T47D (cell line): ENCODE results near the gene PDE9A.

Experiments used
- DNase-seq, 2 experiments: peaks; one replicate each; pipeline versions ENCODE4 v3.0.0 to v3.0.0-alpha.2; 2011 to 2012; ENCODE audit warnings: low read depth in 1 of 2, low spot score in 1 of 2
- JUND ChIP-seq: IDR thresholded peaks from 2 replicates; pipeline ENCODE4 v1.6.1; 2012; ENCODE audit warnings: low read depth
- in situ Hi-C: cut with HindIII; loops from 2 replicates; pipeline ENCODE4 v1.10.0; 2016; ENCODE audit warnings: low sequenced_read_pairs, low pct_unique_long_range_greater_than_20kb

Gene PDE9A

DNA sequence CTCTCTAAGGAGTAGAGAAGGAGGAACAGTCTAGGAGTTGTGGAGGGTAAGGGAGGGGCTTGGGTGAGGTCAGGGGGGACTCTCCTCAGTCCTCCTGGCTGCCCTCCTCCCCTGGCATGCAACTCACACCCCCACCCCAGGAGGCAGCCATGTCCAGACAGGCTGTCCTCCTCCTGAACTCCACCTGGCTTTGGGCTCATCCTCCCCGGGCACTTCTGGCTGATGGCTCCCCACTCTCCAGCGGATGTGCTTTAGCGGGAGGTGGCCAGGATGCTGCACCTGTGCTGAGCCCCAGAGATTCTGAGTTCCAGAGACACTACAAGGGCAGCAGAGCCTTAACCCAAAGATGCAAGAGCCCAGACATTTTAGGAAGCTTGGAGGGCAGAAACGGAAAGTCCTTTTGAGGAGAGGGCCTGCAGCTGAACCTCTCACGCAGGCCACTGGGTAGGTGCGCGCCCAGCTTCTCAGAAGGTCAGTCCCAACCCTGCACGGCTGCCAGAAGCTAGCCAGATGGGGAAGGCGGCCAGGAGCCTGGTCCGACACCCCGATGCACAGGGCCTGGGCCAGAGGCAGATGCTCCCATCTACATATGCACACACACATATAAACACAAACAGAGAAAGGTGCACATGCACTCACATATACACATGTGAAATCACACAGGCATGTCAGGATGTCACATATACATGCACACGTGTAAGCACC is 83.4 kb downstream of the PDE9A start:
- TF ChIP-seq JUND: no peak
- in situ Hi-C loops: no loop called here
- DNase-seq: no peak

DNA sequence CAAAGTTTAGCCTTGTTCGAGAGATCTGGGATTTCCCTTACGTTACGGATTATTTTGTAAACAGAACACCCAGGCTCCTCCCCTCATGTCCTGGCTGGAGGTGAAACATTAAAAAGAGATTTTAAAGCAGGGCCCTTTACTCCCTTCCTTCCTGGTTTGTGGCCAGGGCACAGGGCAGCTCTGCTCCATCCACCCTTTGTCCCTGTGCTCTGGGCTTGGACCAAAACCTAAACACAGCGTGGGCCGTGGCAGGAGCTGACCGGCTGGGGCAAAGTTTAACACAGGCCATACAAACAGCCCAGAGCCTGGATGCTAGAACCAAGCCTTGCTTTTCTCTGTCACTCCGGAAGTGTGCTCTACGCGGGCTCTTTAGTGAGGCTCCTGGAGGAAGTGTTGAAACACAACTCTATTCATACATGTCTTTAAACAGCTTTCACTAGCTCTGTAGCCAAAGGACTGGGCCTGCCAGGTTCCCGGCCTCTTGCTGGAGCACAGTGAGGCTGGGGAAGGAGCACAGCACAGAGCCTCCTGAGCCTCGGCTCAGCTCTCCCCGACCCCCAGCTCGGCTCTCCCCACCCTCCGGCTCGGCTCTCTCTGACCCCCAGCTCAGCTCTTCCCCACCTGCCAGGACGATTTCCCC is 84.7 kb downstream of the PDE9A start:
- no peak for DNase-seq
- no peak for TF ChIP-seq JUND
- in situ Hi-C loops: no loop called here

DNA sequence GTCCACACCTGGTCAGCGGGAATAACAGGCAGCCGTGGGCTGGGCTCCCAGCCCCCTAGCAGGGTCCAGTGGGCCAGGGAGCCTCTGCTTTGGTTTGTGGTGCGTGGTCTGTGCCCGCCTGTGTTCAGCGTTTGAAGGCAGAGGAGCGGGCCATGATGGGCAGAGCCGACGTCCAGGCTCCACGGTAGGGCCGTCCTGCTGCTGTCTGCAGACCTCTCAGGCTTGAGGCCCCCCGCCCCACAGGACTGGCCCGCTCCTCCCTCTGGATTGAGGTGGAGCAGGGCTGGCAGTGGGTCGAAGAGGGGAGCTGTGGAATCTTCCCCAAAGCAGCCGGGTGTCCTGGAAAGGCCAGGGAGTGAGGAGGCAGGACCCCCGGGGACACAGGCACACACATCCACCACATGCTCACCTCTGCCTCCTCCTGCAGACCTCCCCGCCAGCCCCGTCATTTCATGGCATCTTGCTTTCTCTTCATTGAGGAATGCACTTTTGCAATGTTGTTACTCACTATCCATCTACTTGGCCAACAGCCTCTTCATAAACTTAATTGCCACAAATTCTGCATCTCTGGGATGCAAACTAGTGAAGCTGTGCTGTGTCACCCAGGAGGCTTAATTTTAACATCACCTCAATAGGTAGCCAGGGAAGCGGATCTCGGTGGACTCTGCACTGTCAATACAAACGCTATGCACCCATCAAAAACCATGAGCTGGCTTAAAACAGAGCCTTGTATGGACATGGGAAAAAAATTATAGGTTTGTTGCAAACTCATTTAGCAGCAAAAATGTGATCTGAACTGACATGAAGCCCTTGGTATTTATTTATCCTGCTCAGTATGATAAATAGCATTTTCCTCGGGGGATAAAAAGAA is 85.9 kb downstream of the PDE9A start:
- DNase-seq: no peak
- in situ Hi-C loops: no loop called here
- TF ChIP-seq JUND: no peak

DNA sequence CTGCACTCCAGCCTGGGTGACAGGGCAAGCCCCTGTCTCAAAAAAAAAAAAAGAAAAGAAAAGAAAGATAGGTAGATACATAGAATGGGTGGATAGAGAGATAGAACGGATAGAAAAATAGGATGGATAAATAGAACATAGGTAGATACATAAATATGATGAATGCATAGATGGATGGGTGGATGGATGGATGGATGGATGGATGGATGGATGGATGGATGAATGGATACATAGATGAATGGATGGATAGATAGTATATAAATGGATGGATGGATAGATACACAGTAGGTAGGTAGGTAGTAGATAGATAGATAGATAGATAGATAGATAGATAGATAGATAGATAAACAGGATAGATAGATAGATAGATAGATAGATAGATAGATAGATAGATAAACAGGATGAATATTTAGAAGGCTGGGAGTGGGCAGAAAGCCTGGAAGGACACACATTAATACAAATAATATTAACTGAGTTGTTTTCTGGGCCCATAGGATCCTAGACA is 87.0 kb downstream of the PDE9A start:
- no peak for DNase-seq
- in situ Hi-C loops: no loop called here
- TF ChIP-seq JUND: no peak

DNA sequence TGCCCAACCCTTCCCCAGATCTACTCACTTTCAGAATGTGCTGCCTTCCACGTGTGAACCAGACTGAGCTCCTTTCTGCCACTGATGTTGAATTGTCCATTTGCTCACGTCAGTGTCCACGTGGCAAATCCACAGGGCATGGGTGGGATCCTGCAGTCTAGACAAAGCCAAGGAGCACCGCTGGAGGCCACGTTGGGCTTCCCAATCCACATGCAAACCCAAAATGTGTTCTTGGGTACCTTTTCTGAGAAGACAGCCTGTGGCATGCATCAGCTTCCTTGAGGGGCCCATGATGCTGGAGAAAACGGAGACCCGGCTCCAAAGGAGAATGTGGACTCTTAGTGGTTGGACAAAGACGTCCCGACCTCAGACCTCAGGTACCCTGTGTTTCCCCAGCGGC is 87.6 kb downstream of the PDE9A start:
- no peak for DNase-seq
- no peak for TF ChIP-seq JUND
- in situ Hi-C loops: no loop called here

DNA sequence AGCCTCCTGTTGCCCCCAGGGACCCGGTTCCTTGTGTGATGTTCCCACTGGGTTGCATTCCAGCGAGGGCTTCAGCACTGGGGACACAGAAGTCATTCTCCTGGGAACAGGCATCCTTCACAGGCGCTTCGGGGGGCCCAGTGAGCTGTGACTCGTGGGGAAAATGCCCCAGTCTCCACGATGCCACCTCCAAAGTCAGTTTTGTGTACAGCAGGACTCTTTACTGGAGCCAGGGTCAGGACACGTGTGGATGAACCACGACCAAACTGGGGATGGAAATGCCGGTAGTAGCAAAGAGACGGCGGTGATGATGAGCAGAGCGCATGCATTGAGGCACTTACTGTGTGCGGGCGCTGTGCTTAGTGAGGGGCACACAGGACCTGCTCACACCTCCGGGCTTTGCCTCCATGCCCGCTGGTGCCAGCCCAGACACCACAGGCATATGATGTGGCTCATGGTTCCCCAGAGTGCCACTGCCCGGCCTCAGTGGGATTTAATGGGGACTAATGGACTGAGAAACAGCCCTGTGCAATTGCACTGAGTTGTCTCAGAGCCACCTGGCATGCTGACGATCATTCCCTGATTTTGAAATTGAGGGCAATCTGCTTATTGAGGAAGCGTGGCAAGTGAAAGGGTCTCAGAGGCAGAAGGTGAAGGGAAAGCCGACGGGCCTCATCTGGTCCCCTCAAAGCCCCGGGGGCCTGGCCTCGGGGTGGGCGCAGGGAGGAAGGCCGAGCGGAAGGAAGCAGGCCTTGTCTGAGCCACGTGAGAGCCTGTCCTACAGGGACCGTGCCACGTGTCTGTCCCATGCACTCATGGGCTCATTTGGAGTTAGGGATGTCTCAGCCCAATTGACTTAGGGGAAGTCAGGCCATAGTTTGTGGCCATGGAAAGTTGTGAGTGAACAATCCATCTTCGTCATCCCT is 91.4 kb downstream of the PDE9A start:
- TF ChIP-seq JUND: no peak
- DNase-seq: no peak
- in situ Hi-C loops: no loop called here

DNA sequence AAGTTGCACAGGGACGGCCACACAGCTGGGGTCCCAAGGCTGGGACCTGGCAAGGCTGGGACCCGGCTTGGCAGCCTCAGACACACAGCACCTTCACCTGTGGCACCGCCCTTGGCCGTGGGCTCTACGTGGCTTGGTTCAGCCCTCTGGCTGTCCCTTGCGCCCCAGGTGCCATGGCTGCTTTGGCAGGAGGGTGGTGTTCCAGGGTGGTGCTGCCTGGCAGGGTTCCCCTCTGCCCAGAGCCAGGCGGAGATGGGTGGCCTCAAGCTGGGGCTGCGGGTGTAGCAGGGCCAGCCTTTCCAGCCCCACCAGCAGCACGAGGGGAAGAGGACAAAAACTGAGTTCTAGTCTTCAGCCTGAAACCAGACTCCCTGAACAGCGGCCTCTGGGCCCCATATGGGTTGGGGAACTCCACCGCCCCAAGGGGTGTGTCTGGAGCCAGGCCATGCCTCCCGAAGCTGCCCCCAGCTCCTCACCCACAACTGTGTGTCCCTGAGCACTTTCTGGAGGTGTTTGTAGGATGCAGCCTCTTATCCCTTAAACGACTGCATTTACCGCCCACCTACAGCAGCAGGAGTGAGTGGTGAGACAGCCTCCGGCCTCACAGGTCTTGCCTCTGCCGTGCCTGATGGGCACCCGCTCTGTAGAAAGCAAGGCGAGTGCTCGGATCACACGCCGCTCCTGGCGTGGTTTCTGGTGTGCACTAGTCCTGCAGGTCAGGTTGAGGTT is 92.3 kb downstream of the PDE9A start:
- DNase-seq: no peak
- no peak for TF ChIP-seq JUND
- in situ Hi-C loops: no loop called here

DNA sequence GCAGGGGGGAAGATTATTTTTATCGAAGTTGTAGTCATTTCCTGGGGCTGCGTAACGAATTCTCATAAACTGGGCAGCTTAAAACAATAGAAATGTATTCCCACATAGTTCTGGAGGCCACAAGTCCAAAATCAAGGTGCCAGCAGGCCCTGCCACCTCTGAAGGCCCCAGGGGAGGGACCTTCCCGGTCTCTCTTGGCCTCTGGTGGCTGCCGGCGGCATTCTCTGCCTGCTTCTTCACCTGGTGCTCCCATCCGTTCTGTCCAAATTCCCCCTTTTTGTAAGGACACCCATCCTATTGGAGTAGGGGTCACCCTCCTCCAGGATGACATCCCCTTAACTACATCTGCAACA is 92.8 kb downstream of the PDE9A start:
- no peak for TF ChIP-seq JUND
- DNase-seq: no peak
- in situ Hi-C loops: no loop called here

DNA sequence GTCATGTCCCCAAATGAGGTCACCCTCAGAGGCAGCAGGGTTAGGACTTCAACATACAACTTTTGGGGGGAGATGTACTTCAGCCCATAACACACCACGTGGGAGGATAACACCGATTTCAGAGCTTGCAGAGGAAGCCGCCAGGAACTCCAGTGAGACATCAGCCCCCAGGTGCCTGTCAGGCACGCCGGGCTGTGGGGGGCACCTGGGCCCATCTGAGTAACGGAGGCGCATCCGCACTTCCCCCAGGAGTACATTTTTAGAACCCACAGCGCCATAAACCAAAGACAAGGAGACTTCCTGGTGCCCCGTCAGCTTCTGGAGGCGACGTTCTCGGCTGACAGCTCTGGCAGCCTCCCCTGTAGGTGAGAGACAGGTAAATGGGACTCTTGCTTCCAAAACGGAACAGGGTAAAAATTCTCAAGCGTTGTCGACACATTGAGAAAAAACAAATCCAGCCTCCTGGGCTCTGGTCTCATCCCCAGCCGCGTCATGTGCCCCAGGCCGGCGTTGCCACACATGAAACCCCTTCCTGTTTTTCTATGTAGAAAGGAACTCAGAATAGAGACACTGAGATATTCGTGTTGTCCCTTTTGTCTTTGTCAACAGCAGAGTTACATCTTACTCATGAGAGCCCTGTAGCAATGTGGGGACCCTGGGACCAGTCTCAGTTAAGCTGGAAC is 93.3 kb downstream of the PDE9A start:
- in situ Hi-C loops: no loop called here
- no peak for TF ChIP-seq JUND
- no peak for DNase-seq

DNA sequence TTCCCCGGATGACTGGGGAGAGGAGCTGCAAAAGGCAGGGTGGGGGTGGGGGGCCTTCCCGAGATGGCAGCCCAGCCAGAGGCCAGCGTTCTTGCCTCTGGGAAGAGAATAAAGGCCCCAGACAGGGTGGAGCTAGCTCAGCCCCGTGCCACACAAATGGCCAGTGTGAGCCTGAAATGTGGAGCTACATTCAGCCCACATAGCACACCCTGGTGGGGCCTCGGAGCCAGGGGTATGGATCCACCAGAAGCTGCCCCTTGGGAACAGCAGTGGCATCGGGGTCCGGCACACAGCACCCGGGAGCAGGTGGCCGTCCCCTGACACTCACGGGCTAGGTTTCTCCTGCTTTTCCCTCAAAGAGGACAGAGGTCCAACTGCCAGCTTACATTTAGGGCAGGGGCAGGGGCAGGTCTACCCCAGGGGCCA is 93.9 kb downstream of the PDE9A start:
- in situ Hi-C loops: no loop called here
- no peak for DNase-seq
- TF ChIP-seq JUND: no peak

DNA sequence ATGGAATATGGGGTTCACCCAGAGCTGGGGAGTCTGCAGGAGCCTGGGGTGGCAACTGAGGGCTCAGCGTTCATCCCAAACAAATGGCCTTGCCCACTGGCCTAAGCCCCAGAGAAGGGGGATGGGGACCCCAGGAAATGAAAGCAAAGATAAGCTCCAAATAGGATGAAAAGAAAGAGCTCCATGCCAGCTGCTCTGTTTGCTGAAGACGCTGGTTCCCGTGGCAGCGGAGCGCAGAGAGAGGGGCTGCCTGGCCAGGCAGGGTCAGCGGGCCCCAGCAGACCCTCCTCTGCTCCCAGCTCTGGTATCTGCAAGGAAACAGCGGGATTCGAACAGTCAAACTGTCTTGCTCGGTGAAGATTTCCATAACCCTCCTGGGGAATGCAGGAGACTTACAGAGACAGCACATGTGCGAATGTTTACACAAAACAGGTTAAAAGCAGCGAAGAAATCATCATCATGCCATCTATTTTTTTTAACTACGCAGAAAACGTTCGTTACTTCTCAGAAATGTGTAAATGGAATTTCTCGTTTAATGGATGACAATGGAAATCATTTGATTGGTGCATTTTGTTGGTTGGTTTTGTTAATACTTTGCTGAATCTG is 94.4 kb downstream of the PDE9A start:
- no peak for DNase-seq
- TF ChIP-seq JUND: no peak

More for the DNA sequence above, 94.4 kb downstream of the PDE9A start:
- in situ Hi-C loops: no loop called here
